ENCODE results near the gene ASB8.
"Not testable (repeated sequence)": the region's sequence is repeated elsewhere in the genome, so short reads cannot be mapped to it uniquely, and the experiment has no call there.

The ASB8 gene

GRCh38 chr12:48125542-48125941, 31.8 kb downstream of the ASB8 start:
- not testable (repeated sequence) for H3K23ac ChIP-seq (ENCODE audit: low read depth, low read length, poor library complexity); H3K4ac ChIP-seq (ENCODE audit: low read length); H3K27me3 ChIP-seq (ENCODE audit: control insufficient read depth in 3 of 3, insufficient read depth in 3 of 3, low read depth in 1 of 3, low read length in 3 of 3); H3K9me3 ChIP-seq (replicated peaks in 1 of 2; ENCODE audit: control insufficient read depth in 2 of 2, insufficient read depth in 1 of 2, low read depth in 1 of 2, low read length in 2 of 2); H3K79me1 ChIP-seq (ENCODE audit: low read depth, low read length); H2BK120ac ChIP-seq (ENCODE audit: low read depth, low read length); H4K8ac ChIP-seq (ENCODE audit: low read depth, low read length); DNase-seq (ENCODE audit: low spot score); H2AFZ ChIP-seq (ENCODE audit: low read length); H3K4me3 ChIP-seq (ENCODE audit: low read length in 2 of 2); H2BK12ac ChIP-seq (ENCODE audit: low read length); H3K14ac ChIP-seq (ENCODE audit: low read length); H3K9ac ChIP-seq (ENCODE audit: low read depth, low read length, poor library complexity); H2BK15ac ChIP-seq (ENCODE audit: low read length); H3K4me2 ChIP-seq (ENCODE audit: insufficient read depth, low read length, poor library complexity, severe bottlenecking); H4K91ac ChIP-seq (ENCODE audit: low read depth, low read length, poor library complexity); H3K27ac ChIP-seq (replicated peaks; ENCODE audit: low read length); H2AK5ac ChIP-seq (ENCODE audit: low read depth, low read length); H2BK5ac ChIP-seq (ENCODE audit: low read length); H3K18ac ChIP-seq (ENCODE audit: low read length)
- peaks cover 14 to 79% of the 10 kb centered on the region in 2 donors for H3K36me3 ChIP-seq (replicated peaks in 1 of 2; ENCODE audit: control insufficient read depth in 2 of 2, insufficient read depth in 2 of 2, low read length in 2 of 2)
- H3K4me1 ChIP-seq (ENCODE audit: control insufficient read depth in 2 of 2, insufficient read depth in 1 of 2, low read depth in 1 of 2, low read length in 2 of 2) = peaks cover 15 to 17% of the 10 kb centered on the region in 2 donors
- no CpG with 5 or more reads among the region's 5 CpGs for WGBS, 2 donors (ENCODE audit: extremely low coverage in 2 of 2, insufficient read length in 2 of 2, insufficient replicate concordance in 1 of 2)

- H3K4me1 ChIP-seq (ENCODE audit: control insufficient read depth in 2 of 2, insufficient read depth in 1 of 2, low read depth in 1 of 2, low read length in 2 of 2) = peaks cover 21 to 25% of the 10 kb centered on the region in 2 donors
Observed at GRCh38 chr12:48123169-48123568, 34.1 kb downstream of the ASB8 start.

GRCh38 chr12:48122065-48122834, 35.1 kb downstream of the ASB8 start:
- Histone ChIP-seq H4K8ac (ENCODE audit: low read depth, low read length) (no peak overlapping the region), H3K4me3 (ENCODE audit: low read length in 2 of 2) (no peak overlapping the region), H4K91ac (ENCODE audit: low read depth, low read length, poor library complexity) (no peak overlapping the region), H2BK12ac (ENCODE audit: low read length) (no peak overlapping the region), H3K79me1 (ENCODE audit: low read depth, low read length) (no peaks in the 10 kb centered on the region), H2BK15ac (ENCODE audit: low read length) (no peak overlapping the region), H3K27ac (replicated peaks; ENCODE audit: low read length) (peak overlapping the region; percentile 4), H3K4me1 (ENCODE audit: control insufficient read depth in 2 of 2, insufficient read depth in 1 of 2, low read depth in 1 of 2, low read length in 2 of 2) (peaks cover 21 to 25% of the 10 kb centered on the region in 2 donors), H2AFZ (ENCODE audit: low read length) (no peak overlapping the region), H3K23ac (ENCODE audit: low read depth, low read length, poor library complexity) (no peak overlapping the region), H2BK5ac (ENCODE audit: low read length) (no peak overlapping the region), H3K9me3 (replicated peaks in 1 of 2; ENCODE audit: control insufficient read depth in 2 of 2, insufficient read depth in 1 of 2, low read depth in 1 of 2, low read length in 2 of 2) (no peaks in the 10 kb centered on the region), H2AK5ac (ENCODE audit: low read depth, low read length) (no peak overlapping the region), H3K18ac (ENCODE audit: low read length) (peak overlapping the region; percentile 31), H3K14ac (ENCODE audit: low read length) (no peak overlapping the region), H3K27me3 (ENCODE audit: control insufficient read depth in 3 of 3, insufficient read depth in 3 of 3, low read depth in 1 of 3, low read length in 3 of 3) (no peaks in the 10 kb centered on the region), H3K4ac (ENCODE audit: low read length) (no peak overlapping the region), H3K9ac (ENCODE audit: low read depth, low read length, poor library complexity) (no peak overlapping the region), H3K36me3 (replicated peaks in 1 of 2; ENCODE audit: control insufficient read depth in 2 of 2, insufficient read depth in 2 of 2, low read length in 2 of 2) (peaks cover 6 to 46% of the 10 kb centered on the region in 2 donors), H3K4me2 (ENCODE audit: insufficient read depth, low read length, poor library complexity, severe bottlenecking) (peak overlapping the region; percentile 28), H2BK120ac (ENCODE audit: low read depth, low read length) (no peak overlapping the region)
- DNase-seq (ENCODE audit: low spot score) = no peak
- WGBS, 2 donors (ENCODE audit: extremely low coverage in 2 of 2, insufficient read length in 2 of 2, insufficient replicate concordance in 1 of 2) = no CpG with 5 or more reads among the region's 2 CpGs

More at GRCh38 chr12:48123169-48123568, 34.1 kb downstream of the ASB8 start:
- Histone ChIP-seq H3K36me3 (replicated peaks in 1 of 2; ENCODE audit: control insufficient read depth in 2 of 2, insufficient read depth in 2 of 2, low read length in 2 of 2) (peaks cover 7 to 55% of the 10 kb centered on the region in 2 donors), H3K4me2 (ENCODE audit: insufficient read depth, low read length, poor library complexity, severe bottlenecking) (no peak overlapping the region), H3K9me3 (replicated peaks in 1 of 2; ENCODE audit: control insufficient read depth in 2 of 2, insufficient read depth in 1 of 2, low read depth in 1 of 2, low read length in 2 of 2) (no peaks in the 10 kb centered on the region), H3K79me1 (ENCODE audit: low read depth, low read length) (no peaks in the 10 kb centered on the region), H3K18ac (ENCODE audit: low read length) (no peak overlapping the region), H3K27ac (replicated peaks; ENCODE audit: low read length) (no peak overlapping the region), H2BK5ac (ENCODE audit: low read length) (no peak overlapping the region), H4K8ac (ENCODE audit: low read depth, low read length) (no peak overlapping the region), H2AFZ (ENCODE audit: low read length) (no peak overlapping the region), H2BK12ac (ENCODE audit: low read length) (no peak overlapping the region), H3K14ac (ENCODE audit: low read length) (no peak overlapping the region), H3K9ac (ENCODE audit: low read depth, low read length, poor library complexity) (no peak overlapping the region), H2AK5ac (ENCODE audit: low read depth, low read length) (no peak overlapping the region), H3K4me3 (ENCODE audit: low read length in 2 of 2) (no peak overlapping the region), H4K91ac (ENCODE audit: low read depth, low read length, poor library complexity) (no peak overlapping the region), H3K4ac (ENCODE audit: low read length) (no peak overlapping the region), H3K23ac (ENCODE audit: low read depth, low read length, poor library complexity) (no peak overlapping the region), H2BK15ac (ENCODE audit: low read length) (no peak overlapping the region), H3K27me3 (ENCODE audit: control insufficient read depth in 3 of 3, insufficient read depth in 3 of 3, low read depth in 1 of 3, low read length in 3 of 3) (no peaks in the 10 kb centered on the region), H2BK120ac (ENCODE audit: low read depth, low read length) (no peak overlapping the region)
- WGBS, 2 donors (ENCODE audit: extremely low coverage in 2 of 2, insufficient read length in 2 of 2, insufficient replicate concordance in 1 of 2) = 100% methylated on average over 2 of the region's 4 CpGs; no CpG with 5 or more reads in 1 of the 2 donors
- no peak for DNase-seq (ENCODE audit: low spot score)

- Histone ChIP-seq H3K18ac (ENCODE audit: low read length) (no peak overlapping the region), H3K4me1 (ENCODE audit: control insufficient read depth in 2 of 2, insufficient read depth in 1 of 2, low read depth in 1 of 2, low read length in 2 of 2) (peaks cover 21 to 25% of the 10 kb centered on the region in 2 donors), H3K27ac (replicated peaks; ENCODE audit: low read length) (no peak overlapping the region), H3K23ac (ENCODE audit: low read depth, low read length, poor library complexity) (no peak overlapping the region), H4K91ac (ENCODE audit: low read depth, low read length, poor library complexity) (no peak overlapping the region), H3K14ac (ENCODE audit: low read length) (no peak overlapping the region), H3K36me3 (replicated peaks in 1 of 2; ENCODE audit: control insufficient read depth in 2 of 2, insufficient read depth in 2 of 2, low read length in 2 of 2) (peaks cover 6 to 38% of the 10 kb centered on the region in 2 donors), H3K27me3 (ENCODE audit: control insufficient read depth in 3 of 3, insufficient read depth in 3 of 3, low read depth in 1 of 3, low read length in 3 of 3) (no peaks in the 10 kb centered on the region), H2BK120ac (ENCODE audit: low read depth, low read length) (no peak overlapping the region), H3K4ac (ENCODE audit: low read length) (no peak overlapping the region), H3K79me1 (ENCODE audit: low read depth, low read length) (no peaks in the 10 kb centered on the region), H3K4me3 (ENCODE audit: low read length in 2 of 2) (no peak overlapping the region), H2AK5ac (ENCODE audit: low read depth, low read length) (no peak overlapping the region), H4K8ac (ENCODE audit: low read depth, low read length) (no peak overlapping the region), H2AFZ (ENCODE audit: low read length) (no peak overlapping the region), H2BK15ac (ENCODE audit: low read length) (no peak overlapping the region), H2BK12ac (ENCODE audit: low read length) (no peak overlapping the region), H3K9me3 (replicated peaks in 1 of 2; ENCODE audit: control insufficient read depth in 2 of 2, insufficient read depth in 1 of 2, low read depth in 1 of 2, low read length in 2 of 2) (no peaks in the 10 kb centered on the region), H3K4me2 (ENCODE audit: insufficient read depth, low read length, poor library complexity, severe bottlenecking) (peak overlapping the region; percentile 28), H3K9ac (ENCODE audit: low read depth, low read length, poor library complexity) (no peak overlapping the region), H2BK5ac (ENCODE audit: low read length) (no peak overlapping the region)
- peak; percentile 85 for DNase-seq (ENCODE audit: low spot score)
- WGBS, 2 donors (ENCODE audit: extremely low coverage in 2 of 2, insufficient read length in 2 of 2, insufficient replicate concordance in 1 of 2) = no CpG with 5 or more reads among the region's 1 CpG
Observed at GRCh38 chr12:48121522-48121921, 35.8 kb downstream of the ASB8 start.

Data from neuronal stem cell (in vitro differentiated cells).